NCI-H1417 treated with DMSO at 0.1 percent for 48 hours (cell line): ENCODE measurements around the gene FLT1.

Source experiments
- DNase-seq: peaks from one replicate; lab custom pipeline; 2025; lab: John Stamatoyannopoulos, UW

The FLT1 gene

DNA sequence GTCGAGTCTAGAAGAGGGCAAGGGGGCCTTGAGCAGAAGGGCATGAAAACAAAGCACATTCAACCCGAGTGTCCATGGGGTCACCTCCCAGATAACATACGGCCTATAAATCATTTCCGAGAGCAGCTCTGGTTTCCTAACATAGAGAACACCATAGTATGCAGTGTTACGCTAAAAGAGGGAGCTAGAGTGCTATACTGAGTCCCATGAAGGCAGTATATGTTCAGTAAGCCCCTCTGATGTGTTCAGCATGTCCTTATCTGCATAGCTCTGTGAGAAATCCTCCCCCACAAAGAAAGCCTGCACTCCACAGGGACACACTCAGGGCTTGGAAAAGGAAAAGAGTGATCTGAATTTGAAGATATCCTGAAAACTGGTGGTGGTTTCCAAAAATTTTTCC is 175.4 kb downstream of the FLT1 start:
- DNase-seq = no peak

DNA sequence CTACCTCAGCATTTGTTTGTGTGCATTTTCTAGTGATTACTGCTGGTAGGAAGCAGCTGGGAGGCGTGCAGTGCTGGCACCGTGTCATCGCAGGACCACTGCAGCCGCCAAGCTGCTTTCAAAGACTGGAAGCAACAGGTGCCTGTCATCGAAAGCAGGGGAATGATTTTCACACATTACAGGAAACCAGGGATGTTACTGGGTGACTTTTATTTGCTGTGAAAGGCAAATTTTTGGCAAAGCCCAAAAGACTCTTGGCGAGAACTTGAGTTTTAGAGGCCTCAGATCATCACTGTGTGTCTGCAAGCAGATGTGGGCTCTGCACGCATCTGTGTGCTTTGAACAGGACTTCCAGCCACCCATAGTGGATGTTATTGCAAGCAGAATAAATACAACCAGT is 176.4 kb downstream of the FLT1 start:
- no peak for DNase-seq

DNA sequence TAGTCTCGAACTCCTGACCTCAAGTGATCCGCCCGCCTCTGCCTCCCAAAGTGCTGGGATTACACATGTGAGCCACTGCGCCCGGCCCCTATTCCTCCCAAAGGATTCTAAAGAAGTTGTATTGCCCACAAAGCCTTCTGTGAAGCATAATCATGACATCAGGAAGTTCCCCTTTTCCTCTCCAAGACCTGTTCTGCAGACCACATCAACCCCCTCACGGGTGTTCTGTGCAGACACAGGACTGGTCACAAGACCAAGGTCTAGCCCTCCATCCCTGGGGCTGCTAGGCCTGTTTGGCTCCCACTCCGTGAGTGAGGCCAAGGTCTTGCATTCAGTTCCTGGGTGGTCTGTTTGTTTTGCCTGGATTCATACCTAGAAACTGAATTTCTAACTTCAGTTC is 178.1 kb downstream of the FLT1 start:
- DNase-seq = no peak

DNA sequence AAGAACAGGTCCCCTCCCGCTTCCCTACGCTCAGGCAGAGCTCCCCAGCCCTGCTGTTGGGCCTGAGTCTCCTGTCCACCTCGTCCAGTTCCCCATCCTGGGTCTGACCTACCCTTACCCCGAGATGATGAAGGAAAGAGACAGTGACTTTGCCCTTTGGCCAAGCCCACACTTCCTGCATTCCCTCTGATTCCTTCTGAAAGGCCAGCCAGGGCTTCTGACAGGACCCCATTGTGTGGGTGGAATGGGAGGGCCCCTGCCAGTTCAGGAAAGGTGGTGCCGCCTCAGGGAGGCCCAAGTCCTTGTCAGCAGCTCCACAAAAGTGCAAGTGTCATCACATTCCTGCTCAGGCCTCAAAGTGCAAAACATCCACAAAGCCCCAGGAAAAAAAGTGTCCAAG is 178.8 kb downstream of the FLT1 start:
- DNase-seq = no peak

DNA sequence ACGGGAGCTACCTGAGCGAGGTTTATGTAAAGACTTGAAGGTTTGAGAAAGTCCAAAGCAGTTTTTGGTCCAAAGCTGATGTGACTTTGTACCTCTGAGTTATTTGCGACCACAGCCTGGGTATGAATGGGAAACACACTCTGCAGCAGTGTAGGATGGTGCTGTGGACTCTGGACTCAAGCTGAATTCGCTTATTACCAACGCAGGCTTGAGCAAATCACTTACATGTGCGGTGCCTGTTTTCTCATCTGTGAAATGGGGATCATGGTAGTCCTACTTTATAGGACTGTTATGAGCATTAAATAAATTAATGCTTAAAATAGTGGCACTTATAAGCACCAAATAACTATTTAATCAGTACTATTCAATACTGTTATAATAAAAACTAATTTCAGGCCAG is 180.0 kb downstream of the FLT1 start:
- DNase-seq = no peak

GRCh38 chr13:28313579-28313978 is 181.3 kb downstream of the FLT1 start:
- DNase-seq = no peak

DNA sequence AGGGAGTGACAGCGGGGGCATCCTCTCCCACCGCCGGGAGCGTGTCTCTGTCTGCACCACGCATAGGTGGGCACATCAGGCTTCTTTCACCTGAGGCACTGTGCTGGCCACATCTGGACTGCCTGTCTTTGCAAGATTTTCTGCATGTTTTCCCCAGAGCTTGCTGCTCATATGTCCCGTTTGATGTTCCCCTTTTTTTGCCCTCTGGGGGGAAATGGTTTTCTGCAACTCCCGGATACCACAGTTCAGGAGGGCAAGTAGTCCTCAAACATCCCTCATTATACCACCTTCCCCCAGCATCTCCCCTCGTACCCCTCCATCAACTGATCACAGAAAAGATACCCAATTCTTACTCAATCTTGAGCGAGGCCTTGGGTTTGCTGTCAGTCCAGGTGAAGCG is 188.6 kb downstream of the FLT1 start:
- no peak for DNase-seq

DNA sequence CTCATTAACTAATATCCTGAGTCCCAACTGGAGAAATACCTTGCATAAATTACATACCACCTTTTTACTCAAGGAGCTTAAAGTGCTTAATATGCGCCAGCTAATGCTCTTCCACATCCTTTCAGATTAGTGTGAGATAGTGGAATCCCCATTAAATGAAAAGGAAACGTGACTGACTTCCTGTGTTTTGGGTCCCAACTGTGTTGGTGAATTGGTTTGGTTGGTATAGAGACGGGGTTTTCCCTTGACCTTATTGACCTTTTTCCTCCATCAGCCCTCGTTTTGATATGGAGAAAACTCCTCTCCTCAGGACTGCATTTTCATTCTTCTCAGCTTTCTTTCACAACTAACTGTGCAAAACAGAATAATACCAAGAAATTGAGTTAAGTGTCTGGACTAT is 193.1 kb downstream of the FLT1 start:
- DNase-seq = no peak

DNA sequence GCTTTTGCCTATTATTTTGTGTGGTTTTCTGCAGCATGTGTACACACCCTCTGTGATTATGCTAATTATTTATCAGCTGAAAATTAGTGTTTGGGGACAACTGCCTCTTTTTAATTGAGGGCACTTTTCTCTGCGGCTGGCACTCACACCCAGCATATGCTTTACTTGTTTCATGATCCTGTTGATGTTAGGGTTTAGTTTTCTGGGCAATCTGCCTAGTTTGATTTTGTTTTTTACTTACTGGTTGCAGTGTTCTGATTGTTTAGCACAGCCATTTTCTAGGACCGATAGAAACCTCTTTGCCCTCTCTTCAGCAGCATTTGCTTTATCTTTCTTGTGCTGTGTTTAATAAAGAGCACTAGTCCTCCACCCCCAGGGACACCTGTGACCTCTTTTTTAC is 195.0 kb downstream of the FLT1 start:
- no peak for DNase-seq

GRCh38 chr13:28297341-28297740 is 197.6 kb downstream of the FLT1 start:
- no peak for DNase-seq

- DNase-seq = no peak
Measured at GRCh38 chr13:28286263-28286662, 208.7 kb downstream of the FLT1 start.

DNA sequence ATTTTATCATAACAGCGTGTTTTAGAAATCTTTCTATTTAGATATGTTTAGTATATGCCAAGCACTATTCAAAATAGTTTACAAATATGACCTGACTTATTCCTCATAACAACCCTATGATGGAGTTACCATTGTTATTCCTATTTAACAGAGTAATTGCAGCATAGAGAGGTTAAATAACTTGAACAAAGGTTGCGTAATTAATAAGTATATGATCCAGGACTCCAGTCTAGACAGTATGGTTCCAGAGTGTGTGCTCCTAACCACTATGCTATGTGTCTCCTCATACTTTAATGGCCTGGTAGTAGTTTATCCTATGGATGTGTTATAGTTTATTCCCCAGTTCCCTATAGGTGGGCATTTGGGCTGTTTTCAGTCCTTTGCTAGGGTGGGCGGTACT is 211.3 kb downstream of the FLT1 start:
- DNase-seq = no peak

DNA sequence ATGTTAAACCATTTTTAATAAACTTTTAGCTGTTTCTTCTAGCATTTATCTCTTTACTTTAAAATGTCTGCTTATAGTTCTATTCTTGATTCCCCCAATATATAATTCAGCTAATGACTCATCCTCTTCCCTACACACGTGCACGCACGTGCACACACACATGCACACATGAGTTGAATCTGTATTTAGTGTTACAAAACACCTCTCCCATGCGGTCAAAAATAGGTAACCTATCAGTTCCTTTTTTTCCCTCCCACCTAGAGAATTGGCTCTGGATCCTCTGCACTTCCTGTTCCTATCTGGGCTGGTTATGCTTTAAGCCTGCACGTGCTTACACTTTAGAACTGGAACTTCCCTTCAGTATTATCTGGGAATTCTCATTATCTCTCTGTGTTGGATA is 212.5 kb downstream of the FLT1 start:
- no peak for DNase-seq

- no peak for DNase-seq
Measured at GRCh38 chr13:28273919-28274318, 221.0 kb downstream of the FLT1 start.

DNA sequence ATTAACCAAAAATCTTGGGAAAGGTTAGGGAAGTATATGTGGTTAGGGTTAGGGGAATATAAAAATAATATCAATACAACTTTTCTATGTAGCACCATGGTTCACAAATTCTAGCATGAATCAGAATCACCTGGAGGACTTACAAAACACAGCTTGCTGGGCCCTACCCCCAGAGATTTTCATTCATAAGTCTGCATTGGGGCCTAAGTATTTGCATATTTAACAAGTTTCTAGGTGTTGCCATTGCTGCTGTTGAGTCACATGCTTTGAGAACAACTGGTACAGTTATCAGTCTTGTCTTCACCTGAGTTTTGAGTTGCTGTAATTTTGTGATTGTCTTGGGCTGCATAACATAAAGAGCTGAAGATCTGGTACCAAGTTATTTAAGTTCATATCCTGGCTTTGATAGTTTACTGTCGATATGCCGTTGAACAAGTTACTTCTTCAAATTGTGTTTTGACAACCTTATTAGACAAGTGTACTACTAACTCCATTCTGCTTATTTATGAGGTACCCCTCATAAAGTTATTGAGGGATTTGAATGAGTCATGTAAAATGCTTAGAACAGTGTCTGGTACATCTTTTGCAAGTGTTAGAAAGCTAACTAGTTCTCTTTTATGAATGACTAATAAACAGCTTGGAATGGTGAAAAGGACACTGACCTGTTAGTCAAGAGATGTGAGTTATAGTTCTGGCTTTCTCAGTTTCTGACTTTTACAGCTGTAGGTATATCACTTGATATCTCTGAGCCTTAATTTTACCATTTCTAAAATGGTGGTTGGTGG is 223.7 kb downstream of the FLT1 start:
- no peak for DNase-seq

GRCh38 chr13:28268800-28269223 is 226.1 kb downstream of the FLT1 start:
- DNase-seq = no peak

- DNase-seq = no peak
Measured at GRCh38 chr13:28267497-28267896, 227.4 kb downstream of the FLT1 start.

- DNase-seq = no peak
Measured at GRCh38 chr13:28258417-28258816, 236.5 kb downstream of the FLT1 start.

- DNase-seq = no peak
Measured at GRCh38 chr13:28257305-28257704, 237.6 kb downstream of the FLT1 start.

DNA sequence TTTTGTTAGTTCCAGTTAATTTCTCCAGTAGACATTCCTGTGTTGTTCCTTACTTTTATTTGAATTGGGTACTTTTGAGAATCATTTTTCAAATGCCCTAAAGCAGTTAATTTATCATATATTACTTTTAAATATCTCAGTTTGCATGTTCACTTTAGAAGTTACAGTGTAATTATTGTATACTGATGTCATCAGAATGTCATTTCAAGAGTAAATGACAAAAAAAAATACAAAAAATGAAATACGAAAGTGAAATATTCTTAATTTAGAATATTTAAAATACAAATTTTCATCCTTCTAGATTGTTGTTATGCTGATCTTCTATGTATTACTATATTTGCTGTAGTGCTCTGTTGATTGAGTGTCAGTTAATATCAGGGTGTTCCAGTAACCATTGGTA is 242.4 kb downstream of the FLT1 start:
- no peak for DNase-seq

GRCh38 chr13:28251466-28251865 is 243.5 kb downstream of the FLT1 start:
- DNase-seq = no peak

DNA sequence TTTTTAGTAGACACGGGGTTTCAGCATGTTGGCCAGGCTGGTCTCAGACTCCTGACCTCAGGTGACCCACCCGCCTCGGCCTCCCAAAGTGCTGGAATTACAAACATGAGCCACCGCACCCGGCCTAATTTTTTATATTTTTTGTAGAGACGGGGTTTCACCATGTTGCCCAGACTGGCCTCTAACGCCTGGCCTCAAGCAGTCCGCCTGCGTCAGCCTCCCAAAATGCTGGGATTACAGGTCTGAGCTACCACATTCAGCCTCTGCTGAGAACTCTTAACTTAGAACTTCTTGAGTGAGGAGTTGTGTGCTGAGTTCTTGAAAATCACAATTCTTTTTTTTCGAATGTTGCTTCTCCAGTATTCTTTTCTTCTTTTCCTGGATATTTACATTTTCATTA is 244.4 kb downstream of the FLT1 start:
- DNase-seq = no peak
